Astrocyte (in vitro differentiated cells and primary cell): ENCODE results near the gene PCBP3.

Experiments used
- CTCF ChIP-seq: IDR thresholded peaks from 2 replicates; pipeline ENCODE4 v1.5.1; 2011; ENCODE audit warnings: low read depth, mild to moderate bottlenecking, inconsistent platforms, low read length, moderate library complexity; ENCODE audit not compliant: insufficient read depth
- EZH2 ChIP-seq: IDR thresholded peaks from 2 replicates; pipeline ENCODE4 v1.6.1; 2012; ENCODE audit warnings: mild to moderate bottlenecking, low read length, inconsistent platforms; ENCODE audit not compliant: insufficient read depth

- TF ChIP-seq CTCF (no peak), EZH2 (no peak)
These were observed 199.9 kb downstream of the PCBP3 start for GRCh38 chr21:45843426-45843825.
